Hepatocyte (in vitro differentiated cells): ENCODE results near the gene COL6A3. TPM values are rescaled to one million over a fixed set of nuclear protein-coding genes. Genes with fewer than 3 reads are reported as not detected.

Source experiments
- DNase-seq: peaks from one replicate; pipeline ENCODE4 v3.0.0-alpha.2; 2016; ENCODE audit warnings: low spot score
- H2AFZ ChIP-seq: fragments of 200-600 bp; sonication (generic); 2 replicates; pipeline ENCODE4 v1.6.0; 2016; ENCODE audit warnings: antibody characterized with exemption, mild to moderate bottlenecking
- H3K27ac ChIP-seq: fragments of 200-600 bp; sonication (generic); 2 replicates; pipeline ENCODE4 v1.5.1; 2016; ENCODE audit warnings: mild to moderate bottlenecking
- H3K27me3 ChIP-seq: fragments of 200-600 bp; sonication (generic); 2 replicates; pipeline ENCODE4 v1.6.1; 2016
- H3K36me3 ChIP-seq: fragments of 200-600 bp; sonication (generic); replicated peaks from 2 replicates; pipeline ENCODE4 v1.5.1; 2016; ENCODE audit warnings: low read depth; ENCODE audit not compliant: insufficient read depth
- H3K4me1 ChIP-seq: fragments of 200-600 bp; sonication (generic); 2 replicates; pipeline ENCODE4 v1.5.1; 2016; ENCODE audit warnings: mild to moderate bottlenecking, moderate library complexity; ENCODE audit not compliant: insufficient read depth
- H3K4me2 ChIP-seq: fragments of 200-600 bp; sonication (generic); 2 replicates; pipeline ENCODE4 v1.6.0; 2016
- H3K4me3 ChIP-seq: fragments of 200-600 bp; sonication (generic); 2 replicates; pipeline ENCODE4 v1.5.1; 2016; ENCODE audit warnings: mild to moderate bottlenecking
- H3K79me2 ChIP-seq: fragments of 200-600 bp; sonication (generic); 2 replicates; pipeline ENCODE4 v1.6.0; 2017; ENCODE audit warnings: mild to moderate bottlenecking
- H3K9me2 ChIP-seq: fragments of 200-600 bp; sonication (generic); replicated peaks from 2 replicates; pipeline ENCODE4 v1.6.0; 2017; ENCODE audit warnings: mild to moderate bottlenecking; ENCODE audit not compliant: insufficient read depth
- H3K9me3 ChIP-seq: fragments of 200-600 bp; sonication (generic); 2 replicates; pipeline ENCODE4 v1.5.1; 2016; ENCODE audit warnings: low read depth, mild to moderate bottlenecking
- H4K20me1 ChIP-seq: fragments of 200-600 bp; sonication (generic); 2 replicates; pipeline ENCODE4 v1.6.0; 2016; ENCODE audit warnings: mild to moderate bottlenecking; ENCODE audit not compliant: insufficient read depth, poor library complexity, severe bottlenecking
- CTCF ChIP-seq: fragments of 200-600 bp; sonication (generic); IDR thresholded peaks from 2 replicates; pipeline ENCODE4 v1.5.1; 2016; ENCODE audit warnings: antibody characterized with exemption, mild to moderate bottlenecking; ENCODE audit not compliant: poor library complexity
- EZH2 ChIP-seq: fragments of 200-600 bp; sonication (generic); IDR thresholded peaks from 2 replicates; pipeline ENCODE4 v1.6.1; 2016; ENCODE audit warnings: antibody characterized with exemption, mild to moderate bottlenecking, borderline replicate concordance
- EZH2phosphoT487 ChIP-seq: fragments of 200-600 bp; sonication (generic); IDR thresholded peaks from one replicate; pipeline ENCODE4 v1.6.1; 2018; ENCODE audit warnings: antibody characterized with exemption, mild to moderate bottlenecking, low read depth, moderate library complexity; ENCODE audit not compliant: unreplicated experiment, severe bottlenecking
- WGBS: methylation state at CpG from one replicate; pipeline ENCODE4 v1.1.6; 2016; ENCODE audit warnings: low lambda C conversion rate; ENCODE audit errors: missing lambda C conversion rate; 5-methylcytosine and 5-hydroxymethylcytosine counted together
- polyA plus RNA-seq: library from polyadenylated mRNA; unstranded; fragments of >200 nt; fragmentation: Nextera tagmentation; extraction: Ambion mirVana; gene quantifications from 2 replicates; pipeline ENCODE4 v1.2.1, GENCODE V29; 2016
- total RNA-seq: library from RNA; depleted of rRNA; stranded (reverse); fragments of >200 nt; gene quantifications from 2 replicates; pipeline ENCODE4 v1.2.3, GENCODE V29; 2014

The COL6A3 gene
- total and polyA plus RNA-seq, 2 experiments from 2014 or later = 80.7 to 250 TPM

DNA sequence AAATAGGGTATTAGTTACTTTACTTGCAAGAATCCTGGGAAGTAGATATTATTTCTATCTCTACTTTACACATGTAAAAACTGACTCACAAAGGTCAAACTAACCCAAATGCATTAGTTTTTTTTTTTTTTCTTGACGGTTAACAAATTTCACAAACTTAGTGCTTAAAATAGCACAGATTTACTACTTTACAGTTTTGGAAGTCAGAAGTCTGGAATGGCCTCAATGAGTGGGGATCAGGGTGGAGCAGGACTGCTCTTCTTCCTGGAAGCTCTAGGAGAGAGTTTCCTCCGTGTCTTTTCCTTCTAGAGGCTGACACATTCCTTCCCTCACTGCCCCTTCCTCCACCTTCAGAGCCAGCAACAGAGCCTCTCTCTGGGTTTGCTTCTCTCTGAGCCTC is 117.2 kb downstream of the COL6A3 start:
- H2AFZ ChIP-seq = no peak overlapping the region
- H3K9me3 ChIP-seq = no peaks in the 10 kb centered on the region
- peaks cover 29% of the 10 kb centered on the region for H3K4me1 ChIP-seq
- no peak for DNase-seq
- no peaks in the 10 kb centered on the region for H3K79me2 ChIP-seq
- H3K27ac ChIP-seq = peak overlapping the region; percentile 87
- no peaks in the 10 kb centered on the region for H3K9me2 ChIP-seq
- no peaks in the 10 kb centered on the region for H3K36me3 ChIP-seq
- TF ChIP-seq CTCF = no peak
- TF ChIP-seq EZH2phosphoT487 = no peak
- no peak for TF ChIP-seq EZH2
- H3K27me3 ChIP-seq = no peaks in the 10 kb centered on the region
- 37% methylated on average over 2 of the region's 2 CpGs for WGBS
- H4K20me1 ChIP-seq = no peaks in the 10 kb centered on the region
- no peak overlapping the region for H3K4me2 ChIP-seq
- H3K4me3 ChIP-seq = no peak overlapping the region

GRCh38 chr2:237295889-237296480 is 118.0 kb downstream of the COL6A3 start:
- Histone ChIP-seq H3K9me3 (no peaks in the 10 kb centered on the region), H3K4me1 (peaks cover 31% of the 10 kb centered on the region), H3K4me2 (no peak overlapping the region), H3K4me3 (no peak overlapping the region), H3K79me2 (no peaks in the 10 kb centered on the region), H3K27ac (peak overlapping the region; percentile 87), H4K20me1 (no peaks in the 10 kb centered on the region), H2AFZ (no peak overlapping the region), H3K27me3 (no peaks in the 10 kb centered on the region), H3K36me3 (no peaks in the 10 kb centered on the region), H3K9me2 (no peaks in the 10 kb centered on the region)
- DNase-seq = no peak
- no peak for TF ChIP-seq EZH2phosphoT487
- TF ChIP-seq EZH2 = no peak
- no peak for TF ChIP-seq CTCF
- 86% methylated on average over 10 of the region's 10 CpGs for WGBS

DNA sequence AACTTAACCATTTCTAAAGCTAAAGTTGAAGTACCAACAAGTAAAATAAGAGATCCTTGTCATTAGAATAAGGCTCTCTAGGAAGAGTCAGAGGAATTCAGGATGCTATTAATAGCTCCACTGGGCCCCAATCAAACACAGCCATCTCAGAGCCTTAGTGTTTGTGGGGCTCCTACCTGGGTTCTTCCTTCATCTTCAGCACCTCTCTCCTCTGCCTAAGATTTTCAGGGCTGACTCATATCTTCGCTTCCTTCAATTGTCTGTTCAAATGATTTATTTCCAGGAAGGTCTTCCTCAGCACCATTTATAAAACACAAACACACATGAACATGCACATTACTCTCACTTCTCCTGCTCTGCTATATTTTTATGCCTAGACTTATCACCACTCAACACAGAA is 119.5 kb downstream of the COL6A3 start:
- no peak for TF ChIP-seq CTCF
- no peak overlapping the region for H2AFZ ChIP-seq
- H4K20me1 ChIP-seq = no peaks in the 10 kb centered on the region
- DNase-seq = no peak
- no peaks in the 10 kb centered on the region for H3K79me2 ChIP-seq
- H3K4me2 ChIP-seq = no peak overlapping the region
- no peaks in the 10 kb centered on the region for H3K9me3 ChIP-seq
- 89% methylated on average over 1 of the region's 1 CpG for WGBS
- H3K4me1 ChIP-seq = peaks cover 40% of the 10 kb centered on the region
- H3K4me3 ChIP-seq = no peak overlapping the region
- no peaks in the 10 kb centered on the region for H3K36me3 ChIP-seq
- H3K27me3 ChIP-seq = no peaks in the 10 kb centered on the region
- peak overlapping the region; percentile 61 for H3K27ac ChIP-seq
- no peaks in the 10 kb centered on the region for H3K9me2 ChIP-seq

GRCh38 chr2:237293978-237294377 is 120.0 kb downstream of the COL6A3 start:
- no peaks in the 10 kb centered on the region for H3K79me2 ChIP-seq
- H4K20me1 ChIP-seq = no peaks in the 10 kb centered on the region
- no peaks in the 10 kb centered on the region for H3K27me3 ChIP-seq
- peaks cover 40% of the 10 kb centered on the region for H3K4me1 ChIP-seq
- H3K9me3 ChIP-seq = no peaks in the 10 kb centered on the region
- no peak for DNase-seq
- no peaks in the 10 kb centered on the region for H3K9me2 ChIP-seq
- no peak overlapping the region for H3K4me3 ChIP-seq
- H3K4me2 ChIP-seq = no peak overlapping the region
- 52% methylated on average over 1 of the region's 1 CpG for WGBS
- no peaks in the 10 kb centered on the region for H3K36me3 ChIP-seq
- no peak overlapping the region for H2AFZ ChIP-seq
- TF ChIP-seq CTCF (no peak), EZH2 (no peak), EZH2phosphoT487 (no peak)
- peak overlapping the region; percentile 61 for H3K27ac ChIP-seq
